Posterior vena cava (tissue), 2 donors: Measurements from ENCODE around the gene UGCG. TPM values are rescaled to one million over a fixed set of nuclear protein-coding genes. Genes with fewer than 3 reads are reported as not detected.

Experiments used
- DNase-seq: peaks from one replicate; pipeline ENCODE4 v3.0.0-alpha.2; 2020; ENCODE audit warnings: low spot score
- intact Hi-C, 2 donors: fragments of 100-400 bp; cut with DNase I; formaldehyde crosslinking; loops; one replicate each; pipeline versions ENCODE4 v1.14.1 to v1.14.2; 2022 to 2023
- total RNA-seq, 2 donors: library from RNA; stranded (reverse); fragmentation: NEBNext Ultra II Directional; extraction: Animal tissue kit (Norgen Biotek cat#: 25700); gene quantifications; one replicate each; pipeline ENCODE4 v1.2.1, GENCODE V29; 2021
- donor health status: DM: yes; HTN: yes; CAD: no.
- donor health status: DM: yes; HTN: yes; CAD: no.

UGCG gene
- total RNA-seq, 2 donors from 2014 or later, result 21.0 to 32.7 TPM

DNA sequence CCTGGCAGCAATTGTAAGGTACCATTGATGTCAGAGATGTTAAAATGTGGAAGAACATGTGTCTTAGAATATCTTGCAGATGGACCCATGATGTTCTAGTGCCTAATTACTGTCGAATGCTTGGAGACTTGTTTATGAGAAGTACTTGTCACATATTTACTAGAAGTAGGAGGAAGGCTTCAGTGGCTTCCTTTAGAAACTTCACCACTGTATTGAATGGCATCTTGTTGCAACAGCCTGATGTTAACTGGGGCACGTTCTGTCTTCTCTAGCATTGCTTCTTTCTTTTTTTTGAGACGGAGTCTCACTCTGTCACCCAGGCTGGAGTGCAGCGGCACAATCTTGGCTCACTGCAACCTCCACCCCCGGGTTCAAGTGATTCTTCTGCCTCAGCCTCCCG, 16.5 kb downstream of the UGCG start:
- intact Hi-C loops, result no loop called here
- no peak for DNase-seq

DNA sequence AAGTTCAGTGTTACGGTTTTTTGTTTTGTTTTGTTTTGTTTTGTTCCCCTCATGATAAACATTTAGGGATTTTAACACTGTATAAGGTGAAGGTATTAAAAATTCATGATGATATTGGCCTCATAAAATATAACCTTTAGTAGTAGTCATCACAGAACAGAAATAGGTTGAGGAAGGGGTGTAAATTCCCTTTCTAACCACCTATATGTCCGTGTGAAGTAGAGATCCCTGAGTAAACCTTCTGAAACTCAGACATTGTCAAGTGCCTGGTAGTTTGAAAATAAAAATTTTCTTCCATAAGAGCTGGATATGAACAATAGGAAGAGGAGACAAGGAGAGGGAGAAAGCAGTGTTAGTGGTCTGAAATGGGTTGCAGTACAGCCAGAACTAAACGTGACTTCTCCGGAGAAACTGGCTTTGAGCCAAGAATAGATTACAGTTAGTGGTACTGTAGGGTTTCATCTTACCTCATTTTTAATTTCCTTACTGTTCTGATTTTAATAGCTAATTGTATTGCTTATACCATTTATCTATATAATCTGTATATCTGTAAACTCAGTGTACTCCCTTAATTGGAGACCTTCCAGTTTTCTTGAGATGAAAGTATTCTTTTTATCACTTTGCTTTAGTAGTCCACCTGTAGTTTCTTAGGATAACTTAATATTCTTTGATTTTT, 18.3 kb downstream of the UGCG start:
- intact Hi-C loops, result no loop called here

DNA sequence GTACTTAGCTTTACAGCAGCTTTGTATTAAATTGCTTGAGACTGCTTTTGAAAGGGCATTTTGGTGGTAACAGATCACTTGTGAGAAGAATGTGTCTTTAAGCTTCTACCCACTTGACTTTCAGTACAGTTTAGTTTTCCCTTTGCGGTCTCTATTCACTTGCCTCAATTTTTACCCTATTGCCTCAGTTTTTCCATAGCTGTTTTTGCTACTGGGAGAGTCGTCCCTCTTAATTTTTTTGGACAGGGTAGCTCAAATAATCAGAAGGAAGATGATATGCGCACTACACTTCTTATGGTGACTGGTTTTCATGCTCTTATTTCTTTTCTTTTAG, 18.8 kb downstream of the UGCG start:
- intact Hi-C loops, result no loop called here
- DNase-seq, result no peak

More for the DNA sequence above, 18.3 kb downstream of the UGCG start:
- no peak for DNase-seq

DNA sequence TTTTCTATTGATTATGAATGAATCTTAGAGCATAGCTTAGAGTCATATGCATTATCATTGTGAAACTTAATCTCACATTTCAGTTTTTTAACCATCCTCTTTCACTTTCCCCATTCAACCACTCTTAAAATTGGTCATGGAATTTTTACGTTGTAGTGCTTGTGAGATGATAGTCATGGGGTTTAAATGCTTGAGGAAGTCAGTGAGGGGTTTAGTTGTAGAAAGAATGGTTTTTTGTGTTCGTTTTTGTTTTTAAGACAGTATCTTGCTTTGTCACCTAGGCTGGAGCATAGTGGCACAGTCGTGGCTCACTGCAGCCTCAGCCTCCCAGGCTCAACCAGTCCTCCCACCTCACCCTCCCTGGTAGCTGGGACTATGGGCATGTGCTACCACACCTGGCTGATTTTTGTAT, 19.6 kb downstream of the UGCG start:
- DNase-seq, result no peak
- intact Hi-C loops, result no loop called here

GRCh38 chr9:111917201-111917600, 20.6 kb downstream of the UGCG start:
- intact Hi-C loops, result no loop called here

GRCh38 chr9:111917980-111918379, 21.4 kb downstream of the UGCG start:
- intact Hi-C loops, result no loop called here

More at GRCh38 chr9:111917201-111917600, 20.6 kb downstream of the UGCG start:
- no peak for DNase-seq

DNA sequence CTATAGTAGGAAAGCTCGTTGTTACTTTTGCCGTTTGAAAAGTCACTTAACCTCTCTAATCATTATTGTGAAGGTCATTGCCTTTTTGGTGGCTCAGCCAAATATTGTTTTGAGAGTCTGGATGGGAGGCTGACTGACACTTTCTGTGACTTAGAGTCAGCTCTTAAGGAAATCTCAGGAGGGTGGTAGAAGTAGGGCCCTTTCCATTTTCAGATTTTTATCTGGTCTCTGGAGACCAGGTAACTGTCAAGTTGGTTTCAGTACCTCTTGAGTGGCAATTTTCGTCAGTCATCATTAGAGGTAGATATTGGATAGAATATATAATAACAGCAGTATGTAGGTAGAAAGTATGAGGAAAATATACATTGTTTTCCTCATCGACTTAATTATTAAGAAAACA, 23.3 kb downstream of the UGCG start:
- DNase-seq, result no peak
- intact Hi-C loops, result no loop called here

More at GRCh38 chr9:111917980-111918379, 21.4 kb downstream of the UGCG start:
- no peak for DNase-seq

GRCh38 chr9:111920531-111920930, 23.9 kb downstream of the UGCG start:
- intact Hi-C loops, result no loop called here
- DNase-seq, result no peak

DNA sequence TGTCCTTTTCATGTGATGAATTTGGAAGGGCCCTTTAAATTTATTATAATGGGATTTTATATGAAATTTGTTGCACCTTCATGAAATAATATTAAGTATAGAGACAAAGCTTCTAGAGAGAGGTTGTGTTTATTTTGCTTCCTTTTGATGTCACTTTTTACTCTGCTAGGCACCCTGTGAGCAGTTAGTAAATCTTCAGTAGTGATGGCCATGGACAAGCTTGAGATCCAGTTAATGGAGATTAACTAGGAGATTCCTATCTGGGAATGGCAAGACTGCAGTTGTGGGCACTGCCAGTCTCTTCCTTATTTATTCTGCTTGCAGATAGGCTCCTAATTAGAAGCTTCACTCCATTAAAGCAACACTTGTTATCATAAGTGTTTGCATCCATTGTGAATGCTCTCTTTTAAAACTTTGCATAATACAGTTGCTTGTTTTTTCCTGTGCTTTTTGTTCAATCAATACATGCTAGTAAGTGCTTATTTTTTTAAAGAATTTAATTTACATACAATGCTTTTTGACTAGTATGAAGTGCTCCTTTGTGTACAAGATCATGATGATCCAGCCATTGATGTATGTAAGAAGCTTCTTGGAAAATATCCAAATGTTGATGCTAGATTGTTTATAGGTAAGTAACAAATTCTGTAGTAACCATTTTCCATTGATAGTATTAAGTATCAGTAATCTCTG, 25.9 kb downstream of the UGCG start:
- DNase-seq, result no peak
- intact Hi-C loops, result no loop called here

GRCh38 chr9:111924281-111924680, 27.7 kb downstream of the UGCG start:
- no peak for DNase-seq
- intact Hi-C loops, result no loop called here

GRCh38 chr9:111925017-111925770, 28.6 kb downstream of the UGCG start:
- DNase-seq, result no peak
- intact Hi-C loops, result no loop called here

- intact Hi-C loops, result no loop called here
- no peak for DNase-seq
These were observed 29.2 kb downstream of the UGCG start for GRCh38 chr9:111925784-111926183.

- DNase-seq, result no peak
These were observed 29.8 kb downstream of the UGCG start for GRCh38 chr9:111926421-111926875.

GRCh38 chr9:111928359-111928720, 31.7 kb downstream of the UGCG start:
- no peak for DNase-seq
- intact Hi-C loops, result no loop called here

More at GRCh38 chr9:111926421-111926875, 29.8 kb downstream of the UGCG start:
- intact Hi-C loops, result no loop called here

DNA sequence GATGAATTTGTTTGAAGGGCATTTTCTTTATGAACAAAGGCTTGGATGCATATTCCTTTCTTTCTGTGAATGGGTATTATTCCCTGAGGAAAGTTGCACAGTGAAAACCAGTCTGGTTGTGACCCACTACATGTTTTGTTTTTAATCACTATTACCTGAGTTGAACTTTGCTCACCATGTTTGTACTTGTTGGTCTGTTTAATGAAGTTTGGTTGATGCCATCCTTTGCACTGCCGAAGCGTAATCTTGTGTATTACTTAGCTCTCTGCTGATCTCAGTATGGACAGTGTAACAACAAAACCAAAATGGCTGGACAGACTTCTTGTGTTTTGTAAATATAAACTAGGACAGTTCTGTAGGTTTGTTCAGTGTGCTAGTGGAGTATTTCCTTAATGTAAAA, 38.1 kb downstream of the UGCG start:
- intact Hi-C loops, result no loop called here
- no peak for DNase-seq

GRCh38 chr9:111936391-111936790, 39.8 kb downstream of the UGCG start:
- intact Hi-C loops, result no loop called here
- DNase-seq, result no peak

DNA sequence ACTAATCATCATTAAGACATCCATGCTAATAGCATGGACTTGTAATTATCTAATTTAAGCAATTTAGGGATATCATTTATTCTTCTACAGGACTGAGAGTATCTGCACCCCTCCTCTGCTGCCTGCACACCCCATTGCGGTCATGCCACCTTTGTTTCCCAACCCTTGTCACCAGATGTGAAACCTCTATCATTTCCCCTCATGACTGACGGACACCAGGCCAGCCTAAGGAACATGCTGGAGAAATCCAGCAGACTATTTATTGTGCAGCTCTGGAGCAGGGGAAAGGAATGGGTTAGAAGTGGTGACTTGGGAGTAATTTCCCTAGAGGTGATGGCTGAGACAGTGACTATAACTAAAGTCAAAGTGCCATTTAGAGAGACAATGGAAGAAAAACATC, 40.7 kb downstream of the UGCG start:
- intact Hi-C loops, result no loop called here
- DNase-seq, result no peak

- intact Hi-C loops, result no loop called here
These were observed 41.3 kb downstream of the UGCG start for GRCh38 chr9:111937781-111938426.

GRCh38 chr9:111938427-111938800, 41.8 kb downstream of the UGCG start:
- intact Hi-C loops, result no loop called here
- no peak for DNase-seq

More at GRCh38 chr9:111937781-111938426, 41.3 kb downstream of the UGCG start:
- DNase-seq, result peak; percentile 89

GRCh38 chr9:111939322-111939721, 42.7 kb downstream of the UGCG start:
- intact Hi-C loops, result no loop called here
- DNase-seq, result no peak
